H1 (cell line): ENCODE results near the gene AVPI1. TPM values are rescaled to one million over a fixed set of nuclear protein-coding genes. Genes with fewer than 3 reads are reported as not detected.
"Not testable (repeated sequence)": the region's sequence is repeated elsewhere in the genome, so short reads cannot be mapped to it uniquely, and the experiment has no call there.

ENCODE experiments used
- CTCF ChIA-PET: fragments of 300-600 bp; sonication (Branson Sonifier 250); formaldehyde crosslinking; loops from one replicate; lab custom pipeline; 2021; ENCODE audit not compliant: partially characterized antibody; lab: Charles Lee
- POLR2A ChIA-PET: fragments of 300-600 bp; sonication (Branson Sonifier 250); formaldehyde crosslinking; loops from one replicate; lab custom pipeline; 2021; ENCODE audit warnings: inconsistent platforms; ENCODE audit not compliant: partially characterized antibody; lab: Charles Lee
- DNase-seq, 2 experiments: peaks; one replicate each; pipeline versions ENCODE4 v3.0.0 to v3.0.0-alpha.2; 2010 to 2022; ENCODE audit warnings: low spot score in 2 of 2, low read depth in 1 of 2, mixed read lengths in 1 of 2
- FAIRE-seq: peaks from 2 replicates; lab custom pipeline; 2011; peaks lifted over from hg19 to GRCh38; lab: Jason Lieb, UNC
- H2AFZ ChIP-seq: 2 replicates; pipeline ENCODE4 v1.8.1; 2012; ENCODE audit warnings: low read length, inconsistent platforms
- H2AK5ac ChIP-seq: 2 replicates; pipeline ENCODE4 v1.6.1; 2013; ENCODE audit warnings: low read depth, low read length
- H2BK120ac ChIP-seq: replicated peaks from 2 replicates; pipeline ENCODE3; 2013; ENCODE audit warnings: low read depth, low read length, inconsistent platforms
- H2BK12ac ChIP-seq: 2 replicates; pipeline ENCODE4 v1.6.1; 2013; ENCODE audit warnings: low read depth, low read length
- H2BK15ac ChIP-seq: 2 replicates; pipeline ENCODE4 v1.6.1; 2013; ENCODE audit warnings: low read length
- H2BK20ac ChIP-seq: 2 replicates; pipeline ENCODE4 v1.6.1; 2013; ENCODE audit warnings: low read length
- H2BK5ac ChIP-seq: 2 replicates; pipeline ENCODE4 v1.6.1; 2013; ENCODE audit warnings: low read depth, low read length
- H3K14ac ChIP-seq: 2 replicates; pipeline ENCODE4 v1.6.1; 2013; ENCODE audit warnings: inconsistent platforms; ENCODE audit not compliant: insufficient read length
- H3K18ac ChIP-seq: 2 replicates; pipeline ENCODE4 v1.6.1; 2013; ENCODE audit warnings: low read length; ENCODE audit errors: extremely low read depth
- H3K23ac ChIP-seq: 2 replicates; pipeline ENCODE4 v1.6.1; 2013; ENCODE audit warnings: inconsistent platforms; ENCODE audit not compliant: insufficient read length
- H3K23me2 ChIP-seq: 2 replicates; pipeline ENCODE4 v1.6.1; 2013; ENCODE audit warnings: low read depth, low read length
- H3K27ac ChIP-seq: 2 replicates; pipeline ENCODE4 v1.6.1; 2011; ENCODE audit warnings: low read depth, low read length, inconsistent platforms
- H3K27me3 ChIP-seq, 4 experiments: replicated peaks in 1 of 4; 1 replicate in 1 of 4; 2 replicates in 3 of 4; pipeline versions ENCODE4 v1.6.1 to v1.8.1; 2011 to 2013; ENCODE audit warnings: low read length in 3 of 4, mild to moderate bottlenecking in 3 of 4, inconsistent platforms in 2 of 4, mixed read lengths in 2 of 4, moderate library complexity in 1 of 4; ENCODE audit not compliant: control insufficient read depth in 3 of 4, insufficient read depth in 3 of 4; ENCODE audit errors: extremely low read depth in 1 of 4
- H3K36me3 ChIP-seq, 4 experiments: 2 replicates each; pipeline versions ENCODE4 v1.6.1 to v1.8.1; 2011 to 2013; ENCODE audit warnings: mild to moderate bottlenecking in 4 of 4, low read length in 3 of 4, moderate library complexity in 2 of 4, control low read depth in 1 of 4, inconsistent platforms in 1 of 4; ENCODE audit not compliant: insufficient read depth in 4 of 4, control insufficient read depth in 2 of 4
- H3K4ac ChIP-seq: replicated peaks from 2 replicates; pipeline ENCODE3; 2013; ENCODE audit warnings: low read length, low read depth, mixed read lengths, inconsistent platforms; ENCODE audit not compliant: insufficient read length
- H3K4me1 ChIP-seq, 4 experiments: replicated peaks in 1 of 4; 1 replicate in 1 of 4; 2 replicates in 3 of 4; pipeline versions ENCODE4 v1.6.1 to v1.8.1; 2011 to 2013; ENCODE audit warnings: low read length in 3 of 4, inconsistent platforms in 2 of 4, mixed read lengths in 1 of 4; ENCODE audit not compliant: insufficient read depth in 4 of 4, control insufficient read depth in 3 of 4
- H3K4me2 ChIP-seq, 2 experiments: 2 replicates each; pipeline versions ENCODE4 v1.6.1 to v1.8.1; 2011 to 2013; ENCODE audit warnings: low read depth in 2 of 2, low read length in 2 of 2, control low read depth in 1 of 2, inconsistent platforms in 1 of 2, mild to moderate bottlenecking in 1 of 2; ENCODE audit not compliant: insufficient read depth in 1 of 2
- H3K4me3 ChIP-seq, 4 experiments: fragments of 200-600, 300-600 bp in 1 of 4; sonication (generic), shearing (Covaris generic), sonication (Bioruptor Twin) in 1 of 4; 2 replicates each; pipeline versions ENCODE4 v1.5.1 to v1.8.1; 2011 to 2016; ENCODE audit warnings: low read length in 4 of 4, low read depth in 3 of 4, control low read depth in 2 of 4, inconsistent platforms in 2 of 4, mild to moderate bottlenecking in 2 of 4, mixed read lengths in 1 of 4, moderate library complexity in 1 of 4; ENCODE audit not compliant: insufficient read depth in 2 of 4; ENCODE audit errors: extremely low read depth in 1 of 4
- H3K56ac ChIP-seq: replicated peaks from 2 replicates; pipeline ENCODE3; 2013; ENCODE audit warnings: low read depth, mild to moderate bottlenecking, mixed read lengths, low read length, inconsistent platforms; ENCODE audit not compliant: insufficient read length
- H3K79me1 ChIP-seq: 2 replicates; pipeline ENCODE4 v1.6.1; 2013; ENCODE audit warnings: low read depth, low read length, control low read depth
- H3K79me2 ChIP-seq, 2 experiments: 2 replicates each; pipeline versions ENCODE4 v1.6.1 to v1.8.1; 2012 to 2013; ENCODE audit warnings: low read length in 2 of 2, mild to moderate bottlenecking in 2 of 2, inconsistent platforms in 1 of 2; ENCODE audit not compliant: insufficient read depth in 2 of 2, control insufficient read depth in 1 of 2
- H3K9ac ChIP-seq, 4 experiments: replicated peaks in 1 of 4; 1 replicate in 1 of 4; 2 replicates in 3 of 4; pipeline versions ENCODE4 v1.6.1 to v1.8.1; 2011 to 2013; ENCODE audit warnings: low read depth in 3 of 4, low read length in 3 of 4, control low read depth in 2 of 4, mild to moderate bottlenecking in 2 of 4, moderate library complexity in 2 of 4, inconsistent platforms in 1 of 4; ENCODE audit errors: extremely low read depth in 1 of 4
- H3K9me3 ChIP-seq, 2 experiments: 2 replicates each; pipeline versions ENCODE4 v1.6.1 to v1.8.1; 2012 to 2013; ENCODE audit warnings: mild to moderate bottlenecking in 2 of 2, moderate library complexity in 2 of 2, control low read depth in 1 of 2, inconsistent platforms in 1 of 2, low read depth in 1 of 2, low read length in 1 of 2, mixed read lengths in 1 of 2; ENCODE audit not compliant: insufficient read depth in 2 of 2
- H4K20me1 ChIP-seq, 2 experiments: replicated peaks in 1 of 2; 2 replicates each; pipeline versions ENCODE3 to v1.8.1; 2011 to 2013; ENCODE audit warnings: inconsistent platforms in 2 of 2, low read length in 2 of 2, mild to moderate bottlenecking in 1 of 2; ENCODE audit not compliant: insufficient read depth in 2 of 2, control insufficient read depth in 1 of 2
- H4K5ac ChIP-seq: 2 replicates; pipeline ENCODE4 v1.6.1; 2013; ENCODE audit warnings: low read length, low read depth, mixed read lengths, inconsistent platforms; ENCODE audit not compliant: insufficient read length
- H4K8ac ChIP-seq: 2 replicates; pipeline ENCODE4 v1.8.0; 2013; ENCODE audit warnings: mild to moderate bottlenecking, moderate library complexity, low read length, inconsistent platforms; ENCODE audit not compliant: insufficient read depth; ENCODE audit errors: extremely low read depth
- H4K91ac ChIP-seq: replicated peaks from 2 replicates; pipeline ENCODE3; 2013; ENCODE audit warnings: low read length, mixed read lengths, inconsistent platforms; ENCODE audit not compliant: insufficient read length
- WGBS, 2 experiments: shearing (Covaris generic) in 1 of 2; methylation state at CpG; one replicate each; pipeline versions ENCODE4 v1.1.6 to v1.1.7; 2013 to 2015; ENCODE audit warnings: low lambda C conversion rate in 2 of 2, mixed read lengths in 2 of 2, inconsistent platforms in 1 of 2, low coverage in 1 of 2, missing lambda C conversion rate in 1 of 2; ENCODE audit not compliant: insufficient replicate concordance in 2 of 2, insufficient coverage in 1 of 2, insufficient read length in 1 of 2; ENCODE audit errors: extremely low coverage in 1 of 2, missing lambda C conversion rate in 1 of 2; 5-methylcytosine and 5-hydroxymethylcytosine counted together
- polyA plus RNA-seq, 7 experiments: library from polyadenylated mRNA; depleted of rRNA in 3 of 7; stranded (reverse) in 5 of 7; unstranded in 2 of 7; fragments of >200 nt in 5 of 7; fragments of 200-250 nt in 2 of 7; gene quantifications; 1 replicate in 5 of 7; 2 replicates in 1 of 7; 4 replicates in 1 of 7; pipeline versions ENCODE4 v1.2.1 to v1.2.3, GENCODE V29; 2011 to 2013; ENCODE audit warnings: missing spikeins in 2 of 7, mixed read lengths in 2 of 7
- total RNA-seq: library from RNA; stranded (reverse); fragmentation: NEBNext Ultra II Directional; extraction: Animal tissue kit (Norgen Biotek cat#: 25700); gene quantifications from 2 replicates; pipeline ENCODE4 v1.2.1, GENCODE V29; 2021

Gene AVPI1
- total and polyA plus RNA-seq, 2 of the 8 experiments (the other 6 are each of a cell fraction or from before 2014, with no cell fraction given), result 9.0 to 13.5 TPM

- H4K20me1 ChIP-seq, result peaks cover 0 to 10% of the 10 kb centered on the region in 2 experiments
- CTCF ChIA-PET, result interaction anchor here (0.6 to 0.8 kb wide), 3 partner anchors 57 to 70 kb away, joined by 3 read pairs; partner anchors contain the start of gene ANKRD2
- H3K23me2 ChIP-seq, FAIRE-seq, H3K4me3 ChIP-seq, H2BK20ac ChIP-seq, H3K27ac ChIP-seq, H3K79me1 ChIP-seq, H2BK5ac ChIP-seq, H4K5ac ChIP-seq, H2BK120ac ChIP-seq, H4K8ac ChIP-seq, H3K18ac ChIP-seq, DNase-seq, H2BK15ac ChIP-seq, H3K23ac ChIP-seq, H2AK5ac ChIP-seq, H3K4me1 ChIP-seq, H3K4ac ChIP-seq, H3K56ac ChIP-seq, H2BK12ac ChIP-seq, H3K14ac ChIP-seq, H3K4me2 ChIP-seq, H3K9ac ChIP-seq, H3K9me3 ChIP-seq, H4K91ac ChIP-seq, H2AFZ ChIP-seq, H3K27me3 ChIP-seq, POLR2A ChIA-PET: not testable (repeated sequence)
- WGBS, 2 experiments, result 88 to 90% methylated on average over 1 to 12 of the region's 13 CpGs
- H3K36me3 ChIP-seq, result peaks cover 0 to 14% (median 9%) of the 10 kb centered on the region in 4 experiments; a peak in 6 of 8 replicates
- H3K79me2 ChIP-seq, result peaks cover 0 to 49% of the 10 kb centered on the region in 2 experiments; a peak in 2 of 4 replicates
These were observed 44.4 kb downstream of the AVPI1 start for GRCh38 chr10:97642471-97643159.
